ENCODE results near the gene NFATC1.

DNA sequence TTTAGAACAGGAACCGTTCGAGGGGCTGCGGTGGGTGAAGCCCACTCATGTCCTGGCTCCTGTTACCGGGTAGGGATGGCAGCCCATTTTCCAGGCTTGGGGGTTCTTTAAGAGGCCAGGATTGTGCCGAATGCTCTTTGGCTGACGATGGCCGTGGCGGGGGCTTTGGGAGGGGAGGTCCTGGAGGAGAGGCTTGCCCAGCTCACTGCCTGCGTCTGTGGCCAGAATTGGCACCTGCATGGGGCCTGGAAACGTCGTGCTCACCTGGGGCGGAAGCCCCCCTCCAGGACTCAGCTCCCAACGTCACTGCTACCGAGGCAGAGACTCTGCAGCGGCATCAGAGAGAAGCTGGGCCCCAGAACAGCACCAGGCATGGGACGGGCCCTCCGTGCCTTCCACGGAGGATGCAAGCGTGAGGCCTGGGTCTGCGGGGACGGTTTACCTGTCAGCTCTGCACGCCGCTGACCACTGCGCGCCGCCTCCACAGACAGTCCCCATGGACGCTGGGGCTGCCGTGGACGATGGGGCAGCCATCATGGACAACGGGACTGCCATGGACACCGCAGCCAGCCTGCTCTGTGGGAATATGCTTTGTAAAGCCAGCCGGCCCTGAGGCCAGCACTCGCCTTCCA, 82.9 kb downstream of the NFATC1 start:
- TF ChIP-seq, protein P1, sequence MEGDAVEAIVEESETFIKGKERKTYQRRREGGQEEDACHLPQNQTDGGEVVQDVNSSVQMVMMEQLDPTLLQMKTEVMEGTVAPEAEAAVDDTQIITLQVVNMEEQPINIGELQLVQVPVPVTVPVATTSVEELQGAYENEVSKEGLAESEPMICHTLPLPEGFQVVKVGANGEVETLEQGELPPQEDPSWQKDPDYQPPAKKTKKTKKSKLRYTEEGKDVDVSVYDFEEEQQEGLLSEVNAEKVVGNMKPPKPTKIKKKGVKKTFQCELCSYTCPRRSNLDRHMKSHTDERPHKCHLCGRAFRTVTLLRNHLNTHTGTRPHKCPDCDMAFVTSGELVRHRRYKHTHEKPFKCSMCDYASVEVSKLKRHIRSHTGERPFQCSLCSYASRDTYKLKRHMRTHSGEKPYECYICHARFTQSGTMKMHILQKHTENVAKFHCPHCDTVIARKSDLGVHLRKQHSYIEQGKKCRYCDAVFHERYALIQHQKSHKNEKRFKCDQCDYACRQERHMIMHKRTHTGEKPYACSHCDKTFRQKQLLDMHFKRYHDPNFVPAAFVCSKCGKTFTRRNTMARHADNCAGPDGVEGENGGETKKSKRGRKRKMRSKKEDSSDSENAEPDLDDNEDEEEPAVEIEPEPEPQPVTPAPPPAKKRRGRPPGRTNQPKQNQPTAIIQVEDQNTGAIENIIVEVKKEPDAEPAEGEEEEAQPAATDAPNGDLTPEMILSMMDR (IDR thresholded peaks at IDR 0.05): no peak
- TF ChIP-seq POLR2A (IDR thresholded peaks at IDR 0.05): no peak

Data from thyroid gland (tissue), 4 donors.